HG03175 (cell line): ENCODE measurements around the gene PLCB4.
"Not testable (repeated sequence)": the region's sequence is repeated elsewhere in the genome, so short reads cannot be mapped to it uniquely, and the experiment has no call there.

ENCODE experiments used
- ATAC-seq: cut with Tn5 transposase; IDR thresholded peaks from one replicate; pipeline ENCODE4 v1.9.1; 2021; ENCODE audit warnings: mild to moderate bottlenecking, moderate library complexity; ENCODE audit not compliant: unreplicated experiment

The PLCB4 gene

GRCh38 chr20:9140162-9140760 lies 71.4 kb downstream of the PLCB4 start:
- no peak for ATAC-seq

- ATAC-seq: no peak
These were observed 72.2 kb downstream of the PLCB4 start for GRCh38 chr20:9141070-9141469.

GRCh38 chr20:9141921-9142320 lies 73.0 kb downstream of the PLCB4 start:
- ATAC-seq: no peak

- no peak for ATAC-seq
These were observed 73.9 kb downstream of the PLCB4 start for GRCh38 chr20:9142809-9143208.

- ATAC-seq: no peak
These were observed 75.0 kb downstream of the PLCB4 start for GRCh38 chr20:9143926-9144325.

- no peak for ATAC-seq
These were observed 75.8 kb downstream of the PLCB4 start for GRCh38 chr20:9144643-9145042.

- ATAC-seq: no peak
These were observed 76.3 kb downstream of the PLCB4 start for GRCh38 chr20:9145142-9145541.

- ATAC-seq: no peak
These were observed 77.8 kb downstream of the PLCB4 start for GRCh38 chr20:9146649-9147048.

- no peak for ATAC-seq
These were observed 78.7 kb downstream of the PLCB4 start for GRCh38 chr20:9147547-9148024.

- no peak for ATAC-seq
These were observed 79.4 kb downstream of the PLCB4 start for GRCh38 chr20:9148291-9148690.

GRCh38 chr20:9149087-9149486 lies 80.2 kb downstream of the PLCB4 start:
- ATAC-seq: no peak

- ATAC-seq: no peak
These were observed 80.9 kb downstream of the PLCB4 start for GRCh38 chr20:9149796-9150195.

GRCh38 chr20:9150679-9151078 lies 81.8 kb downstream of the PLCB4 start:
- no peak for ATAC-seq

GRCh38 chr20:9152139-9152538 lies 83.3 kb downstream of the PLCB4 start:
- not testable (repeated sequence) for ATAC-seq

- ATAC-seq: no peak
These were observed 85.7 kb downstream of the PLCB4 start for GRCh38 chr20:9154464-9155024.

GRCh38 chr20:9156529-9157280 lies 87.8 kb downstream of the PLCB4 start:
- no peak for ATAC-seq

GRCh38 chr20:9160331-9160730 lies 91.4 kb downstream of the PLCB4 start:
- ATAC-seq: no peak

GRCh38 chr20:9160757-9161156 lies 91.9 kb downstream of the PLCB4 start:
- ATAC-seq: no peak

GRCh38 chr20:9161311-9161710 lies 92.4 kb downstream of the PLCB4 start:
- no peak for ATAC-seq

GRCh38 chr20:9163251-9163650 lies 94.4 kb downstream of the PLCB4 start:
- ATAC-seq: no peak

GRCh38 chr20:9163995-9164394 lies 95.1 kb downstream of the PLCB4 start:
- ATAC-seq: no peak

- ATAC-seq: no peak
These were observed 96.4 kb downstream of the PLCB4 start for GRCh38 chr20:9165261-9165660.
